GM19455 (cell line): ENCODE measurements around the gene RHNO1.
"Not testable (repeated sequence)": the region's sequence is repeated elsewhere in the genome, so short reads cannot be mapped to it uniquely, and the experiment has no call there.

Experiments
- ATAC-seq: cut with Tn5 transposase; IDR thresholded peaks from one replicate; pipeline ENCODE4 v1.9.1; 2021; ENCODE audit not compliant: unreplicated experiment

The RHNO1 gene

DNA sequence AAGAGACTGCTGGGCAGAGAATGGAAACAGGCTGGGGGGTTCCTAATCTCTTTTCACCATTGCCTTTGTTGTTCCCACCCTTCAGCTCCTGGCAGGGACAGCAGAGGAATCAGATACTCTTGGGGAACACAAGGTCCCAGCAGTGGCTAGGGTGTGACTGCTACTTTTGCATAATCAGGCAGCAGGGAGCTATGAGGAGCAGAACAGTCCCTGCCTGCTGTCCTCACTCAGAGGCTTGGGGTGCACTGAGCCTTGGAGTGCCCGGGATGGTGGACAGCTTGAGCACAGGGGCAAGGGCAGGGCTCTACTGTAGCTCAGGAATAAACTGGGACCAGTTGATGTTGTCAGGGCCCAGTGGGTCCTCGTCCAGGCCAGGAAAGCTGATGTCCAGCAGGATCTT lies 18.7 kb upstream of the RHNO1 start:
- no peak for ATAC-seq

DNA sequence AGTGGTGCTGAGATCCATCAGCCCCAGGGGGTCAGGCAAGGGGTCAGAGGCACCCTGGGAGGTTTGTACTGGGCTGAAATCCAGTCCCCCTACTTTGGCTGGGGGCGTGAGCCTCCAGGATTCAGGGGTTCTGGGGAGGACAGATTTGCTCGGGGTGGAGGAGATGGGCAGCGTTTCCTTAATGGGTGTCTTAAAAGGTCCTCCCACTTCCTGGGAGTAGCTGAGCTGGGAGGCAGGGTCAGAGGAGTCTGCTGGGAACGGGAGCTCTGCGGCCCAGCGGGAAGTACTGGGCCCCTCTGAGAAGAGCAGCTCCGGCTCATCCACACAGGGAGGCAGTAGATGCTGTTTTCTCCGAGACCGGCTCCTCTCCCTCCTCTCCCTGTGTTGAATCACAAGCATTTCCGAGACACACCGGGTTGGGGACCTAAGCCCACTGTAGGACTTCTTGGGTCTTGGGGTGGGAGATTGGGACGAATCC lies 18.0 kb upstream of the RHNO1 start:
- no peak for ATAC-seq

GRCh38 chr12:2860170-2860569 lies 16.9 kb upstream of the RHNO1 start:
- no peak for ATAC-seq

GRCh38 chr12:2862876-2863275 lies 14.1 kb upstream of the RHNO1 start:
- ATAC-seq: no peak

DNA sequence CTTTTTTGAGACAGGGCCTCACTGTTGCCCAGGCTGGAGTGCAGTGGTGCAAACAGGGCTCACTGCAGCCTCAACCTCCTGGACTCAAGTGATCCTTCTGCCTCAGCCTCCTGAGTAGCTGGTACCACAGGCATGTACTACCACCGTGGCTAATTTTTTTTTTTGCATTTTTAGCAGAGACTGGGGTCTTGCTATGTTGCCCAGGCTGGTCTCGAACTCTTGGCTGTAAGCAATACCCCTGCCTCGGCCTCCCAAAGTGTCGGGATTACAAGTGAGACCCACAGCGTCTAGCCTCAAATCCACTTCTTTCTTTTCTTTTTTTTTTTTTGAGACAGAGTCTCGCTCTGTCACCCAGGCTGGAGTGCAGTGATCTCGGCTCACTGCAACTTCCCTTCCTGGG lies 13.6 kb upstream of the RHNO1 start:
- ATAC-seq: not testable (repeated sequence)

GRCh38 chr12:2864198-2864597 lies 12.8 kb upstream of the RHNO1 start:
- ATAC-seq: no peak

GRCh38 chr12:2868986-2869632 lies 7.9 kb upstream of the RHNO1 start:
- not testable (repeated sequence) for ATAC-seq

DNA sequence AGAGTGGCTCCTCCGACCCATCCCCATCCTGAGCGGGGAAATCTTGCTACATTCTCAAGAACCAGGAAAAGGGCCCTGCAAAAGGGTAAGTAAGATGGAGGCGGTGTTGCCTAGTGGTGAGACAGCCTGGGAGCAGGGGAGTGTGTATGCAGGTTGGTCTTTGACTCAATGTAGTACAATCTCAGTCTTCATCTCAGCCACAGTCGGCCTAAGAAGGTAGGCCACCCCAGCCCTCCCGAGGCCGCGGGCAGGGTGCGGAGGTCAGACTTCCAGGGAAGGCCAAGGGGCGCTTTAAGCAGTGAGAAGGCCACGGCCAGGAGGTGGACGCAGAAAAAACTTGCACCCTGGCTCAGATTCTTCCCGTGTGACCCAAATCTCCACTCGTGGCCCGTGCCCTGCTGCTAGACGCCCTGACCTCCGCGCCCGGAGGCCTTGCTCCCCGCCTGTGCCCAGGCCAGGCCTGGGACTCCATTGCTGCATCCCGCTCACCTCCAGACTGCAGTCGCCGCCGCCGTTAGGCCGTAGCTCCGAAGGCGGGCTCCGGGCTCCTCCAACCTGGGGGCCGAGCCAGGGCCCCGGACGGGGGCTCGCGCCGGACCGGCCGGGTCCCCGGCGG lies 484 bp upstream of the RHNO1 start:
- peak; percentile 48 for ATAC-seq

DNA sequence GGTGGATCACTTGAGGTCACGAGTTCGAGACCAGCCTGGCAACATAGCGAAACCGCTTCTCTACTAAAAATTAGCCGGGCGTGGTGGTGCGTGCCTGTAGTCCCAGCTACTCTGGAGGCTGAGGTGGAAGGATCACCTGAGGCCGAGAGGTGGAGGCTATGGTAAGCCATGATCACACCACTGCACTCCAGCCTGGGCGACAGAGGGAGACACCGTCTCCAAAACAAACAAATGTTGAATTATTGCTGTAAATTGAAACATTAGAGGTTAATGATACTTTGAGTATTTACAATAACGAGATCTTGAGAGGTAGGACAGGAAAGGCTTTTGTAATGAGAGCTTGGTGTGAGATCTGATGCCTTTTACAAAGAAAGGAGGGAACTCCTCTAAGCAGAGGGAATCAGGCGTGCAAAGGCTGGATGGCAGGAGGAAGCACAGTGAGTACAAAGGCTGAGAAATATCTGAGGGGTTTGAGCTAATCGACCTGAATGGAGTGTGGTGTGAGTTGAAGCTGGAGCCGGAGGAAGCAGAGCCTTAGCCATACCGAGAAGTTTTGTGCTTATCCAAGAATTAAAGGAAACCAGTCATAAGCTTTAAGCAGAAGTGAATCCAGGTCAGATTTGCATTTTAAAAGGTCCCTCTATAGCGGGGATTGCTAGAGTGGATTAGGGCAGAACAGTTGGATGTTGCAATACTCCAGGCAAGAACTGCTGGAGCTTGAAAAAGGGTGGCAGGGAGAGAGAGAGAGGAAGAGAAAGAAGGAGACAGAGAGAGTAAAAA lies 1.1 kb downstream of the RHNO1 start:
- ATAC-seq: no peak

GRCh38 chr12:2879853-2880252 lies 2.8 kb downstream of the RHNO1 start:
- ATAC-seq: no peak

- ATAC-seq: no peak
Measured at GRCh38 chr12:2884810-2885209, 7.8 kb downstream of the RHNO1 start.

- no peak for ATAC-seq
Measured at GRCh38 chr12:2886768-2887450, 9.9 kb downstream of the RHNO1 start.

GRCh38 chr12:2890001-2890387 lies 13.0 kb downstream of the RHNO1 start:
- no peak for ATAC-seq

GRCh38 chr12:2890388-2891239 lies 13.6 kb downstream of the RHNO1 start, which contains the start of gene TULP3:
Gene TULP3 (plus strand): TSS chr12:2890891. CDS start chr12:2890948, 57 bp downstream.
- peak; percentile 98 for ATAC-seq

- peak; percentile 8 for ATAC-seq
Measured at GRCh38 chr12:2891240-2892053, 14.4 kb downstream of the RHNO1 start.

- no peak for ATAC-seq
Measured at GRCh38 chr12:2892246-2892645, 15.2 kb downstream of the RHNO1 start.

- no peak for ATAC-seq
Measured at GRCh38 chr12:2893007-2893406, 16.0 kb downstream of the RHNO1 start.

DNA sequence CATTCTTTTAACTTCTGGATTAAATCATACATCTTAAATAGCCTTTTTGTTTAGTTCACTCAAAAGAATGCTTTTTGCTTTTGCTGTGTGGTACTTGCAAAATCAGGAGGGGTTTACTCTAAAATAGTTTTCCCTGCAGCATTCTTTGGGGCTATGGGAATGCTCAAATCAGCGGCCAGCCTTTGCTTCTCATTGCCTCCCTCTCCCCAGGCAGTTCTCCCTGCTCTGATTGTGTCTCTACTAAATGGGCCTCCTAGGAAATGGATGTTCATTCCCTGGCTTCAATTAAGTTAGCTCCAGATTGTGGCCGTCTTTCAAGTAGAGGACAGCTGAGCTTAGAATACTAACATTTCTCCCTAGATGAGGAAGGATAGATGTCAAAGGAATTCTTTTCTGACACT lies 18.0 kb downstream of the RHNO1 start:
- ATAC-seq: no peak

DNA sequence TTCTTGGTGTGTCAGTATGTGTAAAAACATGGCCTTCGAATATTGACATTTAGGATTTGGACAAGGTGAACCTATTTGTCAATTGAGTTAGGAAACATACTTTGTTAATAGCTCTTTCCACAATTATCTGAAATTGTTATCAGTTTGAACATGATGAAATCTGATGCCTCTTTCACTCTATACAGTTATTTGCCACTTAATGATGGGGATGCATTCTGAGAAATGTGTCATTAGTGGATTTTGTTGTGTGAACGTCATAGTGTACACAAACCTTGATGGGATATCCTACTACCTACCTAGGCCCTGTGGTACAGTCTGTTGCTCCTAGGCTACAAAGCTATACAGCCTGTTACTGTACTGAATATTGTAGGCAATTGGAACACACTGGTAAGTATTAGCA lies 18.5 kb downstream of the RHNO1 start:
- ATAC-seq: no peak

GRCh38 chr12:2897418-2897817 lies 20.4 kb downstream of the RHNO1 start:
- ATAC-seq: no peak
